HG03064 (cell line): ENCODE data around the gene CAMK2N2.
A peak's percentile ranks its signal among the peaks of the same experiment; 100 is the strongest.
"Not testable (repeated sequence)": the region's sequence is repeated elsewhere in the genome, so short reads cannot be mapped to it uniquely, and the experiment has no call there.

ENCODE experiments used
- ATAC-seq: cut with Tn5 transposase; IDR thresholded peaks from one replicate; pipeline ENCODE4 v1.9.1; 2021; ENCODE audit warnings: low read depth; ENCODE audit not compliant: unreplicated experiment

The CAMK2N2 gene

GRCh38 chr3:184275961-184276910 lies 14.9 kb upstream of the CAMK2N2 start, which contains the start of gene ECE2:
ECE2 (plus strand) TSS chr3:184276022; CDS start chr3:184276154, 132 bp downstream.
- no peak for ATAC-seq

- no peak for ATAC-seq
Observed at GRCh38 chr3:184275381-184275701, 14.0 kb upstream of the CAMK2N2 start.

GRCh38 chr3:184272269-184272668 lies 10.9 kb upstream of the CAMK2N2 start:
- no peak for ATAC-seq

DNA sequence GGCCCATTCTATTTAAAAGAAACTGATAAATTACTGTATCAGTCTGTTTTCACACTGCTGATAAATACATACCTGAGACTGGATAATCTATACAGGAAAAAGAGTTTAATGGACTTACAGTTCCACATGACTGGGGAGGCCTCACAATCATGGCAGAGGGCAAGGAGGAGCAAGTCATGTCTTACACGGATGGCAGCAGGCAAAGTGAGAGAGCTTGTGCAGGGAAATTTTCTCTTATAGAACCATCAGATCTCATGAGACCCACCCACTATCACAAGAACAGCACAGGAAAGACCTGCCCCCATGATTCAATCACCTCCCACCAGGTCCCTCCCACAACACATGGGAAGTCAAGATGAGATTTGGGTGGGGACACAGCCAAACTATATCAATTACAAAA lies 5.9 kb upstream of the CAMK2N2 start:
- not testable (repeated sequence) for ATAC-seq

DNA sequence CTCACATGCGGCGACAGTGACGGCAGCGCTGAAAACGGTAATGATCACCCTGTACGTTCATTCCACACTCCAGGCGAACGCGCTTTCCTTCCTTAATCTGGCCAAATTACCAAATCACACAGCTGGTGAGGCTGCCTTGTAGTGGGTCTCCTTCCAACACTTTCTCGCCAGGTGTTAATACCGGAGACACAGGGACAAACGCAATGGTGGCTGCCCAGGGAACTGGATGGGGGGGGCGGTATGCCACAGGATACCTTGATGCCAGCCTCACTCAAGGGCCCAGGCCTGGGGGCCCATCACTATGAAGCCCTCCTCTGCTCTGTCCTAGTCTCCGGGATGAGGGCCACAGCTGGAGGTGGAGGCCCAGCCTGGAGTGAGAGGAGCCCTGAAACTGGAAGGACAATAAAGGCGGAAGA lies 1.4 kb upstream of the CAMK2N2 start:
- ATAC-seq, result no peak

- ATAC-seq, result no peak
Observed at GRCh38 chr3:184261854-184262763, 756 bp upstream of the CAMK2N2 start.

DNA sequence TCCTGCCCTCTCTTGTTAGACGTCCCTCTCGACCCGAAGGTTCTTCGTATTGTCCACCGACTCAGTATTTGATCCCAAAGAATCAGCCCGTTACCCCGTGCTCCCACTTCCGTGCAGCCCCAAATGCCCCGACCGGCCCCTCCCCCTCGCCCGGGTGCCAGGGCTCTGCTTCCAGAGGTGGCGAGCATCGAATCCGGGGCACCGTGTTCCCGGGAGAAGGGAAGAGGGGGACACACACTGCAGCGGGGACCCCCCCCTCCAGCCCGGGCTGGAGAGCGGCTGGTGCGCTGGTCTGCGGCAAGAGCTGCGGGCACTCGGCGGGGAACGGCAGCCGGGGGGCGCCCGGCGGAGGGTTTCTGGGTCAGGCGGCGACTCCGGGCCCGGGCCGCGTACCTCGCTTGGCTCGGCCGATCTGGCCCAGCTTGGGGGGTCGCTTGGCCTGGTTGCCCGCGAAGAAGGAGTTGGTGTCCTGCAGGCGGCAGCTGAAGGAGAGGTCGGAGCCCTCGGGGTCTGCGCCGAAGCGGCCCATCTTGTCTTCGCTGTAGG lies 556 bp downstream of the CAMK2N2 start:
- no peak for ATAC-seq

- ATAC-seq, result no peak
Observed at GRCh38 chr3:184259878-184260723, 1.3 kb downstream of the CAMK2N2 start.

DNA sequence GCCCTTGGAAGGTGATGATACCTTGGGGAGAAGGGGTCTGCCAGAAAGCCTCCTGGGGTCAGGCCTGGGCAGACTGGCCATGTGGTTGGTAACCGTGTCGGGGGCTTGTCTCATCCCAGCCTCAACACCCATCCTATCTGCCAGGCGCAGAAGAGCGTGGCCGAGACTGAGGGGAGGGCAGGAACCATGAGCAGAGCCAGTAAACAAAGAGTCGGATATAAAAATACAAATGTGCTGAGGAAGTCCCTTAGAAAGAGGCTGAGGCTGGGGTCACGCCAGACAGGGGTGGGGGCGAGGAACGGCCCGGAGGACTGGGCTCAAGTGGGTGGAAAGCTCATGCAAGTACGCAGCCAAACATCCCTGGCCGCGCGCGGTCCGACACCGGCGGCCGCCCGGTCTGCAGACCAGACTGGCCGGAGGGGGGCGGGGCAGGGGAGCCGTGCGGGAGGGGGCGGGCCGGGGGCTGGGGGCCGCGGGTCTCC lies 1.9 kb downstream of the CAMK2N2 start:
- ATAC-seq, result no peak

DNA sequence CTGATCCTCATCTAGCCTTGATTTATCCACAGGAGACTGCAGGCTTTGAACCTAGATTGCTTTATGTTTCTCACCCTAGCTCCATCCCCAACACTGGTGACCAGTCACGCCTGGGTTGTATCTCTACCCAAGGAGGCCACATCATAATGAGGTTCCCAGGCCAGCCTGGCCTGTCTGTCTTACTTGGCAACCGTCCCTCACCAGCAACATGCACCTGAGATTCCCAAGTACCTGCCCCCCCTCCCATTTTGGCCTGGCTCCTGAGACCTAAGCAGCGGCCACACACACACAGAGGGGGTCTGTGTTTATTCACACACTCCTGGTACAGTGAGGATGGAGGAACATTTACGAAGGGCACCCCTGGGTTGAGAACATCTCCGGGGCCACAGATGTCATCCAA lies 2.4 kb downstream of the CAMK2N2 start:
- no peak for ATAC-seq

DNA sequence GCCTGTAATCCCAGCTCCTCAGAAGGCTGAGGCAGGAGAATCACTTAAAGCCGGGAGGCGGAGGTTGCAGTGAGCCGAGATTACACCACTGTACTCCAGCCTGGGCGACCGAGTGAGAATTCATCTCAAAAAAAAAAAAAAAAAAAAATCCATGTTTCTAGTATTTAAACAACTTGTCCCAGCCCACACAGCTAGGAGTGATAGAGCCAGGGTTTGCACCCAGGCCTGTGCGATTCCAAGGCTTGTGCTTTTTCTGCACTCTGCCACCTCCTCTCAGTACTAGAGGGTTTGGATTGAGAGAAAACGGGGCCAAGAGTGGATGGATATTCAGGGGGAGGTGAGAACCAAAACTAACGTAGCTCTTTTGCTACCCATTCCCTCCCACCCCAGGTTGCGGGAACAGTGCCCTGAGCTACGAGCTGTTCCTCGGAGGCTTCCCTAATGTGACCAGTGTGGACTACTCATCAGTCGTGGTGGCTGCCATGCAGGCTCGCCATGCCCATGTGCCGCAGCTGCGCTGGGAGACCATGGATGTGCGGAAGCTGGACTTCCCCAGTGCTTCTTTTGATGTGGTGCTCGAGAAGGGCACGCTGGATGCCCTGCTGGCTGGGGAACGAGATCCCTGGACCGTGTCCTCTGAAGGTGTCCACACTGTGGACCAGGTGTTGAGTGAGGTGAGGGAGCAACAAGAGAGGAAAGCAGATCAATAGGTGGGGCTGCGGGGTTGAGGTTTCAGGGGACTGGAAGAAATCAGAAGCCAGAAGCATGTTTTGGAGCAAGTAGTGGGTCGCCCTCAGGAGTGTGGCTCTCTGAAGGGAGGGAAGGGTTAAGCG lies 4.1 kb downstream of the CAMK2N2 start:
- ATAC-seq, result no peak

DNA sequence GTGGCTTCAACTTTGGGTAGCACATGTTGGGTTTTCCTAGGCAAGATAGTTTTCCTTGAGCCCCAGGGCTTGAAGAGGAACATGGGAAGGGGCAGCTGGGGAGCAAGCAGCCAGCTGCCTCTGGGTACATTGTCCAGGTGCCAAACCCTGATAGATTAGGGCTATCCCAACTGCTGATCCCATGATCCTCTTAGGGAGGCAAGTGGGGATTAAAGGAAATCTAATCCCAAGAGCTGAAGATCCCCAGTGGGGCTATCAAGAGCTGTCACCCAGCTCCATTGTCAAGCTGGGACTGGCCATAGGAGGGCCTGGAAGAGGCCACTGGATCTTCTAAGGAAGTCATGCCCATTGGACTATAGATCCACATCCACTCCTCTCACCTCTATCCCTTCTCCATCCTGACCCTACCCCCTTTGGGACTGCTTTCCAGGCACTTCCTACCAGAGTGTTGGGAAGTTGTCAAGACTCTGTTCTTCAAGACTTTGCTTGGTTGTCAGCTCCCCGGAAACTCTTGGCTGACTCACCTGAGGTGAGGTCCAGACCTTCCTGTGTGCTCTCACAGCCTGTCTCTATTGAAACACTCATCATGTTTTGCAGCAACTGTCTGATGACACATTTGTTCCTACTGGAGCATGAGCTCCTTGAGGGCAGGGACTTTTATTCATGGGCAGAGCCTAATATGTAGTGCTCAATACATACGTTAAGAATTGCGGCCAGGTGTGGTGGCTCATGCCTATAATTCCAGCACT lies 5.9 kb downstream of the CAMK2N2 start:
- no peak for ATAC-seq

DNA sequence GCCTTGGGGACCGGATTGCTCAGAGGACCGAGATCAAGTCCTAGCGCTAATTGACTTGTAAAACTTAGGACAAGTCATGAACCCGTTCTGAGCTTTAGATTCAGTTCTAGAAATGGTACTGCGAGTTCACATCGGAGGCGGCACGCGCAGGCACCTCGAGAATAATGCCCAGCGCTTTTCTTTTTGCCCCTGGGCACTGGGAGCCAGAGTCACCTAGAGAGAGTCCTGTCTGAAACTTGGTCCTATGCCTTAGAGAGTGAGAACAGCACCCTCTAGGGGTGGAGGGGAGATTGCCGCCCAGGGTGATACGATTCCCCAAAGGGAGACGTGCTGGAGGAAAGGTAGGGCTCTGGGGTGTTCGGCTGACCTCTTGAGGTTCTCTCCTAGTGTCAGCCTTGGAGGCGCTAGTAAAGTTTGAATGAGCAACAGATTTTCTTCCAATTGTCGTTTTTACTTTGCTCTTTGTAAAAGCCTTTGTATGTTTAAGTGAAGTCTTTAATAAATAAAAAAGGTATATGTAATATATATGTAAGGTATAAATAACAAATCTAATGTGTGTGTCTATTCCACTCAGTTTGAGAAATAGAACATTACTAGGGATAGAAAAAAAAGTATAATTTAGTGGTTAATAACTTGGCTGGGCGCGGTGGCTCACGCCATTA lies 11.1 kb downstream of the CAMK2N2 start:
- ATAC-seq, result peak; percentile 59

GRCh38 chr3:184249412-184250166 lies 11.8 kb downstream of the CAMK2N2 start, which contains the start of gene EEF1AKMT4:
EEF1AKMT4 (plus strand) TSS chr3:184249672; CDS start chr3:184249695, 23 bp downstream.
- peak; percentile 89 for ATAC-seq

DNA sequence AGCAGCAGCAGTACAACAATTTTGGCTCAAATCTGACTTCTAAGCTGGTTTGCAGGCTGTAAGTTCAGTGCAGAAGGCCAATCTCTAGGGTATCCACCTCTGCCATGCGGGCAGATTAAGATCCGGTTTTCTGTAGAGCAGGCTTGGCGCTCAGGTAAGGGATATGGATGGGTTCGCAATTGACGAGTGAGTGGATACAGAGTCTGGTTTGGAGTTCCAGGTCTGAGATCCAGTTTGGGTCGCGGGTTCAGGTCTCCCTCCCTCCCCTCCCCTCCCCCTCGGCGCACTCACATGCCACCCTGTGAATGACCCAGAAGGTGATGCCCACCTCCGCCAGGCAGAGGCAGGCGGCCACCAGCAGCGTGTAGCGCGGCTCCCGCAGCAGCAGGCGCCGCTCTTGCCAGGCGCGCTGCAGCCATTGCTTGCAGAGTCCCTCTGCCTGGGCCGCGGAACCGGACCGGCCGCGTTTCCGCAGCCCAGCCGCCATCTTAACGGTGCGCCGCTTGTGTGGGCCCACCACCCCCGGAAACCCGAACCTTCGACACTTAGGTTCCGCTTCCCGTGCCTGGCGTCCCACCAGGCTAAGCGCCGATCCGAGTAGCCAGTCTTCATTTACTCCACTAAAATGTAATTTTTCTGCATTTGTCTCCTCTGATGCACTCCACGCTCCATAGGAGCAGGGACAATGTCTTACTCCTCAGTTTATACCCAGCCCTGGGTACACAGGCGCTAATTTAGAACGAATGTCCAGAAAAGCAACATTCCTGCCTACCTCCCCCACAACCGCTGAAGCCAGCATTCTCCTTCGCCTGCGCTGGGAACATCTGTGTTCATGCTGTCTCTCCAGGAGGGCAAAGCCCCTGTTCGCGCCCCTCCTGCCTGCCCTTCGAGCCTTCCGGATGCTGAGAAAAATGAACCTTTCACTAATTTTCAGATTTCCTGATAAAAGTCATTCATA lies 12.6 kb downstream of the CAMK2N2 start, which contains the start of gene ALG3:
TSS of gene ALG3 (minus strand) at position 509 of the 958 bp plus-strand sequence. CDS start at position 487, 22 bp downstream.
- ATAC-seq, result peak; percentile 56

DNA sequence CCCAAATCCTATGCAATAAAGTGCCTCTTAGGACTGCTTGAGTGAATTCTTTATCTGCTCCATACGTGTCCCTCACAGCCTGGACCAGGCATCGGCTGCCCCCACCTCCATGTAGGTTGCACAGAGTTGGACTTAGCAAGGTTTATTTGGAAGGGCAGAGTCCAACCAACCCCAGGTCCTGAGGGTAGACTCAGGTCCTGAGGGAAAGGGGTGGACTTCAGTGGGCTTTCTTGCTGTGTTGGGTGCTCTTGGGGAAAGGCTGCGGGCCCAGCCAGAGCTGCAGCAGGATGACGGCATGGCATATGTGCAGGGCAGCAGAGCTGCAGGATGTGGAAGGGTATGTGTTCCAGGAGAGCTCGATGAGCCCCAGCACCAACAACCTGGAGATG lies 19.1 kb downstream of the CAMK2N2 start:
- ATAC-seq, result no peak
